ENCODE data around the gene SPINT1. TPM values are rescaled to one million over a fixed set of nuclear protein-coding genes. Genes with fewer than 3 reads are reported as not detected.

The SPINT1 gene
- total and polyA plus RNA-seq, 2 of the 13 experiments (the other 11 are each of a cell fraction or from before 2014, with no cell fraction given): 0.49 to 2.5 TPM

- TF ChIP-seq HINFP (CRISPR knock-in tag; IDR thresholded peaks at IDR 0.05; ENCODE audit: low read depth) (no peak), POLR2A (IDR thresholded peaks at IDR 0.05; ENCODE audit: insufficient read depth in 1 of 2, low read depth in 2 of 2, low read length in 2 of 2) (no peak), NR1H2 (CRISPR knock-in tag; IDR thresholded peaks at IDR 0.05; ENCODE audit: borderline replicate concordance, low read depth) (no peak), ATF6 (CRISPR knock-in tag; conservative IDR thresholded peaks at IDR 0.05) (no peak), NFATC3 (CRISPR knock-in tag; IDR thresholded peaks at IDR 0.05) (no peak), ZNF501 (CRISPR knock-in tag; IDR thresholded peaks at IDR 0.05) (no peak), MYC (CRISPR knock-in tag; IDR thresholded peaks at IDR 0.05; ENCODE audit: borderline replicate concordance) (no peak; the same call in 1 of the 2 replicates), ZBTB7A (CRISPR knock-in tag; IDR thresholded peaks at IDR 0.05) (0 out of 2 replicates have a peak, but pooled peaks have one; percentile 61), ELF3 (CRISPR knock-in tag; IDR thresholded peaks at IDR 0.05) (0 out of 2 replicates have a peak, but pooled peaks have one; percentile 47), MXD1 (CRISPR knock-in tag; IDR thresholded peaks at IDR 0.05) (0 out of 2 replicates have a peak, but pooled peaks have one; percentile 32), ZSCAN12 (CRISPR knock-in tag; IDR thresholded peaks at IDR 0.05) (no peak), THYN1 (CRISPR knock-in tag; IDR thresholded peaks at IDR 0.05; ENCODE audit: borderline replicate concordance, low read depth) (no peak), ARID5B (CRISPR knock-in tag; IDR thresholded peaks at IDR 0.05) (0 out of 2 replicates have a peak, but pooled peaks have one; percentile 18), ZKSCAN5 (CRISPR knock-in tag; IDR thresholded peaks at IDR 0.05) (no peak), XRCC5 (optimal IDR thresholded peaks at IDR 0.05; ENCODE audit: low read length) (peak; percentile 77), PRMT3 (CRISPR knock-in tag; IDR thresholded peaks at IDR 0.05; ENCODE audit: borderline replicate concordance, low read depth) (no peak), ZNF354B (CRISPR knock-in tag; IDR thresholded peaks at IDR 0.05) (no peak), DZIP1 (CRISPR knock-in tag; IDR thresholded peaks at IDR 0.05) (no peak), PHB2 (IDR thresholded peaks at IDR 0.05; ENCODE audit: partially characterized antibody) (no peak)
Measured at GRCh38 chr15:40859206-40859851, 15.5 kb downstream of the SPINT1 start (continued).
